WERI-Rb-1 (cell line): ENCODE measurements around the gene PSMD2.

ENCODE experiments used
- DNase-seq: peaks from one replicate; pipeline ENCODE4 v3.0.0-alpha.2; 2020
- H3K27ac ChIP-seq: fragments of 250-450 bp; sonication (Bioruptor Pico); 2 replicates; pipeline ENCODE4 v1.5.1; 2020; ENCODE audit warnings: mild to moderate bottlenecking, moderate library complexity
- H3K27me3 ChIP-seq: fragments of 250-450 bp; sonication (Bioruptor Pico); 2 replicates; pipeline ENCODE4 v1.5.1; 2021; ENCODE audit warnings: mild to moderate bottlenecking, low read depth, moderate library complexity; ENCODE audit not compliant: insufficient read depth, severe bottlenecking
- H3K36me3 ChIP-seq: fragments of 250-450 bp; sonication (Bioruptor Pico); 2 replicates; pipeline ENCODE4 v1.5.1; 2020; ENCODE audit warnings: mild to moderate bottlenecking, moderate library complexity
- H3K4me3 ChIP-seq: 2 replicates; pipeline ENCODE4 v1.5.1; 2011; ENCODE audit warnings: low read depth, mild to moderate bottlenecking, control low read depth, low read length
- H3K9me3 ChIP-seq: fragments of 250-450 bp; sonication (Bioruptor Pico); 2 replicates; pipeline ENCODE4 v1.5.1; 2021; ENCODE audit warnings: mild to moderate bottlenecking, moderate library complexity; ENCODE audit not compliant: severe bottlenecking
- CTCF ChIP-seq: IDR thresholded peaks from 2 replicates; pipeline ENCODE4 v1.5.1; 2011; ENCODE audit warnings: low read depth, mild to moderate bottlenecking, control low read depth, inconsistent platforms, low read length

Gene PSMD2

GRCh38 chr3:184275961-184276910 is 22.8 kb upstream of the PSMD2 start, which contains the start of gene ECE2:
Gene ECE2, plus strand, starts transcription at chr3:184276022. Its CDS starts 132 bp downstream, at chr3:184276154.
- H3K4me3 ChIP-seq = no peak within 1 kb of the TSS
- no peak for TF ChIP-seq CTCF
- no peaks in the 10 kb centered on the region for H3K27me3 ChIP-seq
- no peaks in the 10 kb centered on the region for H3K9me3 ChIP-seq
- H3K36me3 ChIP-seq = no peaks in the 10 kb centered on the region
- no peak for DNase-seq
- no peak within 1 kb of the TSS for H3K27ac ChIP-seq

GRCh38 chr3:184277366-184277765 is 21.7 kb upstream of the PSMD2 start:
- Histone ChIP-seq H3K27ac (no peak overlapping the region), H3K9me3 (no peaks in the 10 kb centered on the region), H3K4me3 (no peak overlapping the region), H3K27me3 (no peaks in the 10 kb centered on the region), H3K36me3 (no peaks in the 10 kb centered on the region)
- no peak for TF ChIP-seq CTCF
- DNase-seq = no peak

DNA sequence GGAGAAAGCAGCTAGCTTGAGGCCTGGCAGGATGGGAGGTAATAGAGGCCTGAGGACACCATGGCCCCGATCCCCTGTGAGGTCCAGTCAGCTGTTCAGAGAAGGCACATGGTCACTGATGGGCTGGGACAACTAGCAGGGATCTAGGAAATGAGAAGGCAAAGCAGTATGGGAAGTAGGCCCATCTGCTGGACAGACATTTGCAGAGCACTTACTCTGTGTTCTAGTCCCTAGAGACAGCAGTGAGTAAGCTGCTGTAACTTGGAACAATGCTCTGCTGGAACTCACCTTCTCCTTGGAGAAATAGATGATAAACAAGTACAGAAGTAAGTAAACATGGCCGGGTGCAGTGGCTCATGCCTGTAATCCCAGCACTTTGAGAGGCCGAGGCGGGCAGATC is 16.1 kb upstream of the PSMD2 start:
- no peaks in the 10 kb centered on the region for H3K36me3 ChIP-seq
- H3K4me3 ChIP-seq = no peak overlapping the region
- H3K27ac ChIP-seq = no peak overlapping the region
- TF ChIP-seq CTCF = peak; percentile 28; the same call in 1 of the 2 replicates
- no peak for DNase-seq
- H3K27me3 ChIP-seq = no peaks in the 10 kb centered on the region
- H3K9me3 ChIP-seq = no peaks in the 10 kb centered on the region

DNA sequence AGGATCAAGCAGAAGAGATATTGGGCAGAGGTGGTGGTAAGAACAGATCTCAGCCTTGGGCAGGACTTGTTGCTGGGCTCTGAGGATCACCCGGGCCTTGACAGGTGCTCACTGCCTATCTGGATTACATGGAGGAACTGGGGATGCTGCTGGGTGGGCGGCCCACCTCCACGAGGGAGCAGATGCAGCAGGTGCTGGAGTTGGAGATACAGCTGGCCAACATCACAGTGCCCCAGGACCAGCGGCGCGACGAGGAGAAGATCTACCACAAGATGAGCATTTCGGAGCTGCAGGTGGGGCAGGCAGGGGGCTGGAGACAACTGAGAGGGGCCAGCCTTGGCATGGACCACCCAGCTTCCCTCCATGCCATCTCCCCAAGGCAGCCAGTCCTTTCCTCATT is 15.4 kb upstream of the PSMD2 start:
- H3K9me3 ChIP-seq = no peaks in the 10 kb centered on the region
- no peaks in the 10 kb centered on the region for H3K36me3 ChIP-seq
- no peak for TF ChIP-seq CTCF
- no peaks in the 10 kb centered on the region for H3K27me3 ChIP-seq
- H3K4me3 ChIP-seq = no peak overlapping the region
- DNase-seq = no peak
- no peak overlapping the region for H3K27ac ChIP-seq

- peak; percentile 89 for DNase-seq
- Histone ChIP-seq H3K4me3 (no peak overlapping the region), H3K9me3 (no peaks in the 10 kb centered on the region), H3K27ac (no peak overlapping the region), H3K27me3 (no peaks in the 10 kb centered on the region), H3K36me3 (no peaks in the 10 kb centered on the region)
- peak; percentile 81 for TF ChIP-seq CTCF
Observed at GRCh38 chr3:184284696-184285095, 14.3 kb upstream of the PSMD2 start.
